Activated CD8-positive, alpha-beta memory T cell treated with anti-CD3 and anti-CD28 coated beads, Interleukin-2, amount 50 U/mL, for 1 hour (primary cell): Measurements from ENCODE around the gene SOX6.

Experiments
- DNase-seq: peaks from one replicate; pipeline ENCODE4 v3.0.0-alpha.2; 2020; ENCODE audit errors: extremely low read depth

Gene SOX6

GRCh38 chr11:16276251-16276650 is 80.1 kb downstream of the SOX6 start:
- no peak for DNase-seq

- DNase-seq: no peak
These were observed 85.1 kb downstream of the SOX6 start for GRCh38 chr11:16271258-16271657.

GRCh38 chr11:16266021-16266420 is 90.3 kb downstream of the SOX6 start:
- DNase-seq: no peak

- no peak for DNase-seq
These were observed 91.3 kb downstream of the SOX6 start for GRCh38 chr11:16265022-16265421.

- no peak for DNase-seq
These were observed 93.7 kb downstream of the SOX6 start for GRCh38 chr11:16262645-16262955.

- DNase-seq: no peak
These were observed 94.3 kb downstream of the SOX6 start for GRCh38 chr11:16261836-16262644.

GRCh38 chr11:16252373-16252772 is 104.0 kb downstream of the SOX6 start:
- DNase-seq: no peak

GRCh38 chr11:16248248-16248647 is 108.1 kb downstream of the SOX6 start:
- DNase-seq: no peak

- no peak for DNase-seq
These were observed 113.5 kb downstream of the SOX6 start for GRCh38 chr11:16242806-16243205.

GRCh38 chr11:16240687-16241086 is 115.7 kb downstream of the SOX6 start:
- no peak for DNase-seq

GRCh38 chr11:16239141-16240105 is 116.9 kb downstream of the SOX6 start:
- DNase-seq: no peak

GRCh38 chr11:16226245-16226644 is 130.1 kb downstream of the SOX6 start:
- DNase-seq: no peak

GRCh38 chr11:16225623-16226022 is 130.7 kb downstream of the SOX6 start:
- DNase-seq: no peak

- no peak for DNase-seq
These were observed 132.8 kb downstream of the SOX6 start for GRCh38 chr11:16223558-16223957.

- no peak for DNase-seq
These were observed 138.7 kb downstream of the SOX6 start for GRCh38 chr11:16217631-16218030.

GRCh38 chr11:16216831-16217230 is 139.5 kb downstream of the SOX6 start:
- no peak for DNase-seq

- DNase-seq: no peak
These were observed 141.0 kb downstream of the SOX6 start for GRCh38 chr11:16215352-16215751.

GRCh38 chr11:16211407-16211806 is 144.9 kb downstream of the SOX6 start:
- DNase-seq: no peak

GRCh38 chr11:16204261-16204660 is 152.1 kb downstream of the SOX6 start:
- DNase-seq: no peak

GRCh38 chr11:16195651-16196050 is 160.7 kb downstream of the SOX6 start:
- no peak for DNase-seq

GRCh38 chr11:16194566-16194965 is 161.8 kb downstream of the SOX6 start:
- DNase-seq: no peak

GRCh38 chr11:16193897-16194381 is 162.4 kb downstream of the SOX6 start:
- no peak for DNase-seq

- DNase-seq: no peak
These were observed 164.5 kb downstream of the SOX6 start for GRCh38 chr11:16191868-16192240.
